NCI-H748 (cell line): ENCODE data around the gene IGSF9.

Experiments
- DNase-seq: peaks from one replicate; lab custom pipeline; 2025; ENCODE audit not compliant: unreplicated experiment; lab: John Stamatoyannopoulos, UW

Gene IGSF9

GRCh38 chr1:159934136-159935039 is 11.0 kb downstream of the IGSF9 start:
- DNase-seq = no peak

- DNase-seq = no peak
These were observed 12.1 kb downstream of the IGSF9 start for GRCh38 chr1:159933347-159933746.

GRCh38 chr1:159932296-159933285 is 12.8 kb downstream of the IGSF9 start:
- no peak for DNase-seq

- no peak for DNase-seq
These were observed 13.6 kb downstream of the IGSF9 start for GRCh38 chr1:159931795-159932173.

GRCh38 chr1:159931101-159931794 is 14.2 kb downstream of the IGSF9 start:
- no peak for DNase-seq

- no peak for DNase-seq
These were observed 14.8 kb downstream of the IGSF9 start for GRCh38 chr1:159930634-159931033.

GRCh38 chr1:159930216-159930615 is 15.2 kb downstream of the IGSF9 start:
- no peak for DNase-seq

- DNase-seq = no peak
These were observed 16.0 kb downstream of the IGSF9 start for GRCh38 chr1:159929155-159930051.

- no peak for DNase-seq
These were observed 16.8 kb downstream of the IGSF9 start for GRCh38 chr1:159928491-159929050.

GRCh38 chr1:159927849-159928431 is 17.5 kb downstream of the IGSF9 start:
- DNase-seq = no peak

GRCh38 chr1:159927211-159927848 is 18.1 kb downstream of the IGSF9 start:
- DNase-seq = no peak

- DNase-seq = no peak
These were observed 19.7 kb downstream of the IGSF9 start for GRCh38 chr1:159925719-159926078.

- DNase-seq = peak; percentile 71
These were observed 20.4 kb downstream of the IGSF9 start, which contains the start of gene TAGLN2 for GRCh38 chr1:159924791-159925718. TSS of gene TAGLN2 (minus strand) at chr1:159925507. CDS start at chr1:159920509, 4,998 bp downstream.

GRCh38 chr1:159924025-159924790 is 21.2 kb downstream of the IGSF9 start:
- DNase-seq = peak; percentile 80

- DNase-seq = peak; percentile 96
These were observed 22.0 kb downstream of the IGSF9 start for GRCh38 chr1:159923203-159924024.
